Raji (cell line): ENCODE results near the gene TBX2.

Experiments used
- POLR2A ChIP-seq: IDR thresholded peaks from 2 replicates; pipeline ENCODE4 v1.6.1; 2011; ENCODE audit warnings: low read depth, low read length, control low read depth; ENCODE audit not compliant: insufficient read depth

TBX2 gene

GRCh38 chr17:61366715-61367413, 32.8 kb upstream of the TBX2 start:
- no peak for TF ChIP-seq POLR2A

- TF ChIP-seq POLR2A, result no peak
These were observed 31.4 kb upstream of the TBX2 start for GRCh38 chr17:61368049-61368831.

GRCh38 chr17:61368832-61369450, 30.7 kb upstream of the TBX2 start:
- TF ChIP-seq POLR2A, result no peak

- no peak for TF ChIP-seq POLR2A
These were observed 29.9 kb upstream of the TBX2 start for GRCh38 chr17:61369751-61370150.

- no peak for TF ChIP-seq POLR2A
These were observed 28.5 kb upstream of the TBX2 start for GRCh38 chr17:61371179-61371578.

GRCh38 chr17:61371606-61372005, 28.0 kb upstream of the TBX2 start:
- TF ChIP-seq POLR2A, result no peak

GRCh38 chr17:61372436-61372835, 27.2 kb upstream of the TBX2 start:
- no peak for TF ChIP-seq POLR2A

GRCh38 chr17:61376931-61377838, 22.5 kb upstream of the TBX2 start:
- TF ChIP-seq POLR2A, result no peak

GRCh38 chr17:61378658-61379456, 20.8 kb upstream of the TBX2 start:
- no peak for TF ChIP-seq POLR2A

GRCh38 chr17:61379457-61380216, 20.0 kb upstream of the TBX2 start:
- no peak for TF ChIP-seq POLR2A

GRCh38 chr17:61380217-61380835, 19.3 kb upstream of the TBX2 start:
- TF ChIP-seq POLR2A, result no peak

GRCh38 chr17:61380836-61381525, 18.7 kb upstream of the TBX2 start:
- no peak for TF ChIP-seq POLR2A

GRCh38 chr17:61381537-61381936, 18.1 kb upstream of the TBX2 start:
- TF ChIP-seq POLR2A, result no peak
